T follicular helper cell (primary cell): ENCODE data around the gene PQBP1.

Source experiments
- DNase-seq: peaks from one replicate; pipeline ENCODE4 v3.0.0-alpha.2; 2020; ENCODE audit warnings: low read depth

PQBP1 gene

GRCh38 chrX:48901069-48901468 is 3.3 kb downstream of the PQBP1 start:
- DNase-seq: no peak

GRCh38 chrX:48902135-48902534 is 4.4 kb downstream of the PQBP1 start:
- DNase-seq: no peak

GRCh38 chrX:48902776-48903175 is 5.0 kb downstream of the PQBP1 start:
- no peak for DNase-seq

- DNase-seq: no peak
Measured at GRCh38 chrX:48903290-48903689, 5.6 kb downstream of the PQBP1 start.

GRCh38 chrX:48904180-48904579 is 6.5 kb downstream of the PQBP1 start:
- DNase-seq: no peak

- no peak for DNase-seq
Measured at GRCh38 chrX:48904626-48905025, 6.9 kb downstream of the PQBP1 start.

- DNase-seq: no peak
Measured at GRCh38 chrX:48905090-48905790, 7.5 kb downstream of the PQBP1 start.

- no peak for DNase-seq
Measured at GRCh38 chrX:48908600-48908999, 10.9 kb downstream of the PQBP1 start.

- no peak for DNase-seq
Measured at GRCh38 chrX:48909703-48910294, 12.1 kb downstream of the PQBP1 start.

- DNase-seq: no peak
Measured at GRCh38 chrX:48910926-48911411, 13.2 kb downstream of the PQBP1 start.

GRCh38 chrX:48911412-48912182 is 13.9 kb downstream of the PQBP1 start, which contains the start of gene SLC35A2:
TSS of gene SLC35A2 (minus strand) at chrX:48911646. CDS start at chrX:48911636, 10 bp downstream.
- peak; percentile 85 for DNase-seq

- no peak for DNase-seq
Measured at GRCh38 chrX:48913605-48914366, 16.1 kb downstream of the PQBP1 start.

GRCh38 chrX:48914593-48915493 is 17.1 kb downstream of the PQBP1 start:
- no peak for DNase-seq

GRCh38 chrX:48917139-48918001 is 19.6 kb downstream of the PQBP1 start:
- DNase-seq: peak; percentile 84

GRCh38 chrX:48918301-48918642 is 20.5 kb downstream of the PQBP1 start:
- no peak for DNase-seq

GRCh38 chrX:48918643-48919340 is 21.1 kb downstream of the PQBP1 start, which contains the start of gene PIM2:
TSS of gene PIM2 (minus strand) at chrX:48919024. CDS start at chrX:48918834, 190 bp downstream.
- DNase-seq: peak; percentile 87

- no peak for DNase-seq
Measured at GRCh38 chrX:48919360-48919841, 21.7 kb downstream of the PQBP1 start.

GRCh38 chrX:48919947-48920717 is 22.4 kb downstream of the PQBP1 start:
- no peak for DNase-seq
